Activated CD8-positive, alpha-beta memory T cell treated with anti-CD3 and anti-CD28 coated beads, Interleukin-2, amount 10 ng/mL, durations not matched to agents 7 days and 5 days (primary cell): Measurements from ENCODE around the gene UBE2I. TPM values are rescaled to one million over a fixed set of nuclear protein-coding genes. Genes with fewer than 3 reads are reported as not detected.

Experiments used
- ATAC-seq: fragments of 150-1000 bp; cut with Tn5 transposase; one replicate; pipeline ENCODE4 v1.10.0; 2021; ENCODE audit warnings: moderate library complexity
- CTCF ChIA-PET: fragments of 350-600 bp; sonication (Branson Sonifier 250); formaldehyde crosslinking; loops from one replicate; lab custom pipeline; 2021; ENCODE audit warnings: antibody characterized with exemption; lab: Charles Lee
- DNase-seq: peaks from one replicate; pipeline ENCODE4 v3.0.0-alpha.2; 2020
- H3K27ac Mint-ChIP-seq: one replicate; pipeline ENCODE4 v1.8.0; 2021; ENCODE audit warnings: mild to moderate bottlenecking, mixed read lengths
- H3K27me3 Mint-ChIP-seq: one replicate; pipeline ENCODE4 v1.8.0; 2021; ENCODE audit warnings: mixed read lengths
- H3K36me3 Mint-ChIP-seq: one replicate; pipeline ENCODE4 v1.8.0; 2021; ENCODE audit warnings: mild to moderate bottlenecking, mixed read lengths
- H3K4me1 Mint-ChIP-seq: one replicate; pipeline ENCODE4 v1.8.0; 2021; ENCODE audit warnings: mixed read lengths
- H3K4me3 Mint-ChIP-seq: one replicate; pipeline ENCODE4 v1.8.0; 2021; ENCODE audit warnings: mild to moderate bottlenecking, moderate library complexity, mixed read lengths
- H3K9me3 Mint-ChIP-seq: one replicate; pipeline ENCODE4 v1.8.0; 2022; ENCODE audit warnings: low read depth, mixed read lengths
- total RNA-seq, 2 experiments: library from RNA; stranded (reverse); gene quantifications; one replicate each; pipeline ENCODE4 v1.2.3, GENCODE V29; 2021

UBE2I gene
- total RNA-seq, 2 experiments from 2014 or later = 224 to 253 TPM

- no peaks in the 10 kb centered on the region for H3K9me3 Mint-ChIP-seq
- CTCF ChIA-PET = no interaction called here
- no peak for DNase-seq
Observed at GRCh38 chr16:1281517-1281916, 27.9 kb upstream of the UBE2I start.

GRCh38 chr16:1282324-1282973 lies 27.0 kb upstream of the UBE2I start:
- no peaks in the 10 kb centered on the region for H3K9me3 Mint-ChIP-seq
- ATAC-seq = no peak

More at GRCh38 chr16:1281517-1281916, 27.9 kb upstream of the UBE2I start:
- Mint-ChIP-seq H3K4me3 (no peak overlapping the region), H3K36me3 (no peaks in the 10 kb centered on the region), H3K27ac (no peak overlapping the region), H3K4me1 (no peaks in the 10 kb centered on the region), H3K27me3 (no peaks in the 10 kb centered on the region)
- ATAC-seq = no peak

DNA sequence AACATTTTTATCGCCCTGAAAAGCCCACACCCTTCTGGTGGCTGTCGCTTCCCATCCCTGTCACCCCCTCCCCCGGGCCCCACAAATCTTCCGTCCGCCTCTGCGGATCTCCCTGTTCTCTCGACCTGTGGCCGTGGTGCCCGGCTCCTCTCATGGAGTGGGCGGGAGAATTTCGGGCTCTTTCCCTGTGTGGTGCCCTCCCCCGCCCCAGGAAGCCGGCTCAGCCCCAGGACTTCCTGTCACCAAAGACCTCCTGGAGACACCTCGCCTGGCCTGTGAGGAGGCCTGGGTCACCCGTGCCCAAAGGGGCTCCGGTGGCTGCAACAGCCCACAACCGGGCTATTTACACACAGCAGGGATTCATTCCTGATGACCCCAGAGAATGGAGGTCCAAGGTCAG lies 26.1 kb upstream of the UBE2I start:
- Mint-ChIP-seq H3K36me3 (no peaks in the 10 kb centered on the region), H3K4me3 (no peak overlapping the region), H3K9me3 (no peaks in the 10 kb centered on the region), H3K4me1 (no peaks in the 10 kb centered on the region), H3K27me3 (peaks cover 8% of the 10 kb centered on the region), H3K27ac (no peak overlapping the region)
- CTCF ChIA-PET = no interaction called here
- no peak for DNase-seq
- ATAC-seq = no peak

More at GRCh38 chr16:1282324-1282973, 27.0 kb upstream of the UBE2I start:
- no peaks in the 10 kb centered on the region for H3K4me1 Mint-ChIP-seq
- no peak for DNase-seq
- CTCF ChIA-PET = no interaction called here
- H3K27me3 Mint-ChIP-seq = no peaks in the 10 kb centered on the region
- no peak overlapping the region for H3K27ac Mint-ChIP-seq
- H3K4me3 Mint-ChIP-seq = no peak overlapping the region
- H3K36me3 Mint-ChIP-seq = no peaks in the 10 kb centered on the region

DNA sequence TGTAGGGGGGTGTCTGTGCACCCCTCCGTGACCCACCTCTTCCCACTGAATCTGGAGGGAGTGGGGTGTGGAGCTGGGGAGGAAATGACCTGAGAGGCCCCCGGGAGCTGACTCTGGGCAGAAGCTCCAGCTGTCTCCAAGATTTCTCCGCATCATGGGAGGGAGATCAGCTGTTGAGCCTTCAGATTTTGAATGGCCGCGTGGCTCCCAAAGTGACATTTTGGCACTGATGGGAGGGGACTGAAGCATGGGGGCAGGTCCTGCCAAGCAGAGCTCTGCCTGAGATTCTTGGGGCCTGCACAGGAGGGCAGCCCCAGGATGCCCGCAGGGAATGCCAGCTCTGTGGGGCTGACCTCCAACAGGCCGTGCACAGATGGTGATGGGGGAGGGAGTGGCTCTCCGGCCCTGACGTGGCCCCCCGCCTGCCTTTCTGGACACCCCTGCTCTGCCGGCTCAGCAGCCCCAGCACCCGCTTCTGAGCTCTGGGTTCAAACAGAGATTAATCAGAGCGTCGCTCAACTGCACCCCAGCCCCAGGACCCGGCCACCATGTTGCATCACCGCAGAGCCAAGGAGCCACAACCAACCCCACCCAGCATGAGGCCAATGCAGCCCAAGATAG lies 25.3 kb upstream of the UBE2I start:
- Mint-ChIP-seq H3K4me1 (no peaks in the 10 kb centered on the region), H3K4me3 (no peak overlapping the region), H3K27me3 (peaks cover 14% of the 10 kb centered on the region), H3K27ac (no peak overlapping the region), H3K36me3 (no peaks in the 10 kb centered on the region), H3K9me3 (no peaks in the 10 kb centered on the region)
- DNase-seq (no peak), ATAC-seq (no peak)
- CTCF ChIA-PET = no interaction called here

- CTCF ChIA-PET = no interaction called here
- DNase-seq (no peak), ATAC-seq (no peak)
- Mint-ChIP-seq H3K36me3 (no peaks in the 10 kb centered on the region), H3K4me1 (no peaks in the 10 kb centered on the region), H3K27ac (no peak overlapping the region), H3K27me3 (peaks cover 30% of the 10 kb centered on the region), H3K4me3 (no peak overlapping the region), H3K9me3 (no peaks in the 10 kb centered on the region)
Observed at GRCh38 chr16:1285669-1286512, 23.5 kb upstream of the UBE2I start.

DNA sequence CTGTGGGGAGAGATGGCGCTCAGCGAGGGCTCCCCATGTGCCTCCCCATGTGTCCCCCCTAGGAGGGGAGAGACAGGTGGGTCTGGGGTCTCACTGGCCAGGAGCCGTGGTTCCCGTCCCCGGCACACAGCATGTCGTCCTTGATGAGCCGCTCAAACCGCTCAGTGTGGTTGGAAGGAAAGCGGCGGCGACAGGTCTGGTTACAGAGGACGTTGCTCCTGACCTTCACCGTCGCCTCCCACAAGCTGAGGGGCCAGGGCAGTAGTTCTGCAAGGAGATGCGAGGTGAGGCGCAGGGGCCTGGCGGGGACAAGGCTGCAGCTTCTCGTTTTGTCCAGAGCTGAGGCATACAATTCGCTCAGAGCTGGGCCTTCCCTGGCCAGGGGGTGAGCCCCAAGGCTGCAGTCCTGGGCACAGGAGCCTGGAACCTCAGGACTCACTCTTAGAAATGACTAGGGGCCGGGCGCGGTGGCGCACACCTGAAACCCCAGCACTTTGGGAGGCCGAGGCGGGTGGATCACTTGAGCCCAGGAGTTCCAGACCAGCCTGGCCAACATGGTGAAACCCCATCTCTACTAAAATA lies 22.8 kb upstream of the UBE2I start:
- Mint-ChIP-seq H3K27me3 (peaks cover 37% of the 10 kb centered on the region), H3K4me3 (no peak overlapping the region), H3K27ac (no peak overlapping the region), H3K36me3 (no peaks in the 10 kb centered on the region), H3K4me1 (no peaks in the 10 kb centered on the region), H3K9me3 (no peaks in the 10 kb centered on the region)
- CTCF ChIA-PET = no interaction called here
- no peak for ATAC-seq
- no peak for DNase-seq

GRCh38 chr16:1287982-1288670 lies 21.3 kb upstream of the UBE2I start:
- no peak for ATAC-seq
- CTCF ChIA-PET = interaction anchor here (1.0 kb wide), 1 partner anchor 13 kb away, joined by 3 read pairs; no protein-coding TSS in a partner anchor
- no peak overlapping the region for H3K27ac Mint-ChIP-seq
- H3K4me1 Mint-ChIP-seq = no peaks in the 10 kb centered on the region
- no peak overlapping the region for H3K4me3 Mint-ChIP-seq
- H3K27me3 Mint-ChIP-seq = peaks cover 42% of the 10 kb centered on the region
- no peak for DNase-seq
- H3K36me3 Mint-ChIP-seq = no peaks in the 10 kb centered on the region
- H3K9me3 Mint-ChIP-seq = no peaks in the 10 kb centered on the region

DNA sequence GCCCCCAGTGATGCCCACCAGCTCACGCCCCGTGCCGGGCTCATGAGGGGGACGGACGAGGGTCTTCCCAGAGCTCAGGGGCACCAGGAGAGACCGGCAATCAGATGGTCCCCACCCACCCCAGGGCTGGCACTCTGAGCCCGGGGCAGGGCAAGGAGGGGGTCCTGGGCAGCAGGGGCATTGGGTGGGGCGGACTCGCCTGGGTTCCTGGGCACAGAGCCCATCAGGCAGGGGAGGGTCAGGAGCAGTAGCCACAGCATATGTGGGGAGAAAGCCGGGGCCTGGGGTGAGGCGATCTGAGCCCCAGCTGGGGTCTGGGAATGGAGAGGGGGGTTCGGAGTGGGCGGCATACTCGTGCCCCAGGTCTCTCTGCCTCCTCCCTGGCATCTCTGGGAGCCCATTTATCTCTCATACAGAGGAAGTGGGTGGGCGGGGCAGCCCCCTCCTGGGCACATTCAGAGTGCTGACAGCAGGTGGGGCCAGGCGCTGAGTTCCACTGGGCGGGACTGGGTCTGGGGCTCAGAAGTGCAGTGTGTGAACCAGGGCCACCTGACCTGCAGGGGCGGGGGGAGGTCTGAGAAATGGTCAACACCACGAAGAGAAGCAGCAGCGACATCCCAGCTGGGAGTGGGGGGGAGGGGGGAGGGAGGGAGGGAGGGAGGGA lies 20.5 kb upstream of the UBE2I start:
- Mint-ChIP-seq H3K27ac (no peak overlapping the region), H3K4me1 (no peaks in the 10 kb centered on the region), H3K27me3 (peaks cover 50% of the 10 kb centered on the region), H3K4me3 (no peak overlapping the region), H3K9me3 (no peaks in the 10 kb centered on the region), H3K36me3 (no peaks in the 10 kb centered on the region)
- CTCF ChIA-PET = interaction anchor here (1.9 kb wide), 1 partner anchor 12 kb away, joined by 10 read pairs; no protein-coding TSS in a partner anchor
- DNase-seq (no peak), ATAC-seq (no peak)

DNA sequence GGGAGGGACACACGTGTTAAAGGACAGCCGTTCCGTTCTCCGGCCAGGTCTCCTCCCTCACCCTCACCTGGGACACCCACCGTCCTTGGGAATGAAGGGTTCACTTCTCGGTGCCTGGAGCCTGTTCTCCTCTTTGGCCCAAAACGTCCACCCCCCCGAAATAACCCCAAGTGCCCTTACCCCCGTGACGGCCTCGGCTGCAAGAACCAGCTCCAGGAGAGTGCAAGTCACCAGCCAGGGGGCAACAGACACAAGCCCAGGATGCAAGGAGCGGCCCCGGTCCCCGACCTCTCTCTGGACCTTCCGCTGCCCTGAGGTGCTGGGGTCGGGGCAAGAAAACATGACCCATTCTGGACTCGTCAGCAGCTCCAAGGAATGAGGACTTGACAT lies 20.0 kb upstream of the UBE2I start:
- H3K4me3 Mint-ChIP-seq = no peak overlapping the region
- no peak overlapping the region for H3K27ac Mint-ChIP-seq
- no peaks in the 10 kb centered on the region for H3K9me3 Mint-ChIP-seq
- no peaks in the 10 kb centered on the region for H3K36me3 Mint-ChIP-seq
- DNase-seq (no peak), ATAC-seq (no peak)
- H3K4me1 Mint-ChIP-seq = no peaks in the 10 kb centered on the region
- CTCF ChIA-PET = interaction anchor here (1.9 kb wide), 1 partner anchor 11 kb away, joined by 10 read pairs; no protein-coding TSS in a partner anchor
- H3K27me3 Mint-ChIP-seq = peaks cover 55% of the 10 kb centered on the region

DNA sequence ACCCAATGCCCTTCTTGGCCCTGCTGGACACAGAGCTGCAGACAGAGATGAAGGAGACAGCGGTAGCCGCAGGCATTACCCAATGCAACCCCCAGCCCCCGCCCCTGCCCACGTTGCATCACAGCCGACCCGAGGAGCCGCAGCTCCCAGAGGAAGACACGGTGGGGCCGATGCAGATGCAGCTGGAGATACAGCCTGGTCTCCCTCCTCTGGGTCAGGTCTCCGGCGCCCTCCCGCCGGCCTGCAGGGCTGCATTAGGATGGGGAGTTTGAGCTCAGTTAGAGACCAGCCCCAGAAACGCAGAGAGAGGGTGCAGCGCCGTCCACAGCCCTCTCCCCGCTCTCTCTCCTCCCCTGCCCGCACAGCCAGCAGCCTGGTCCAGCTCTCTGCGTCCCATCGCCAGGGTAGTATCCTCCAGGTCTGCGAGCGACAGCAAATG lies 19.4 kb upstream of the UBE2I start:
- H3K4me1 Mint-ChIP-seq = no peaks in the 10 kb centered on the region
- CTCF ChIA-PET = interaction anchor here (1.9 kb wide), 1 partner anchor 11 kb away, joined by 10 read pairs; no protein-coding TSS in a partner anchor
- peaks cover 55% of the 10 kb centered on the region for H3K27me3 Mint-ChIP-seq
- DNase-seq (no peak), ATAC-seq (no peak)
- no peak overlapping the region for H3K27ac Mint-ChIP-seq
- H3K4me3 Mint-ChIP-seq = no peak overlapping the region
- no peaks in the 10 kb centered on the region for H3K9me3 Mint-ChIP-seq
- H3K36me3 Mint-ChIP-seq = no peaks in the 10 kb centered on the region

DNA sequence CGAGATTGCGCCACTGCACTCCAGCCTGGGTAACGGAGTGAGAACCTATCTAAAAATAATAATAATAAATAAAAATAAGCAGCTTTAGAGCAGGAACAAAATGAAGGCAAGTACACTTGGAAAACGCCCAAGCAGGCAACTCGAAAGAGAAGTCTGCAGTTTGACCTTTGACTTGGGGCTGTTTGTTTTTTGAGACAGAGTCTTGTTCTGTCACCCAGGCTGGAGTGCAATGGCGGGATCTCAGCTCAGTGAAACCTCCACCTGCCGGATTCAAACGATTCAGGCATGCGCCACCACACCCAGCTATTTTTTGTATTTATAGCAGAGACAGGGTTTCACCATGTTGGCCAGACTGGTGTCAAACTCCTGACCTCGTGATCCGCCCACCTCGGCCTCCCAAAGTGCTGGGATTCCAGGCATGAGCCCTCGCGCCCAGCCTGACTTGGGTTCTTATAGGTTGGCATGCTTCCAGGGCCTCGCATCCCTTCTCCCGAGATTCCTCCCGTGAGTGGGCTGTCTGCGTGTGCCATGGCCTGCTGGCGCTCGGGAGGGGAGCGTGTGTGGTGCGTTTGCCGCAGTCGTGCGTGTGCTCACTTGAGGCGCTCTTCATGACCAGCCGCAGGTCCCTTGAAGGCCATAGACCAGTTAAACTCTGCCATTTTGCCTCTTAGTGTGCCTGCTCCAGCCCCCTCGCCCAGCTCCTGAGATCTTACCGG lies 18.4 kb upstream of the UBE2I start:
- Mint-ChIP-seq H3K36me3 (no peaks in the 10 kb centered on the region), H3K27ac (no peak overlapping the region), H3K4me3 (no peak overlapping the region), H3K4me1 (no peaks in the 10 kb centered on the region), H3K9me3 (no peaks in the 10 kb centered on the region), H3K27me3 (peaks cover 58% of the 10 kb centered on the region)
- DNase-seq (no peak), ATAC-seq (no peak)
- CTCF ChIA-PET = interaction anchor here (1.9 kb wide), 1 partner anchor 10 kb away, joined by 10 read pairs; no protein-coding TSS in a partner anchor

DNA sequence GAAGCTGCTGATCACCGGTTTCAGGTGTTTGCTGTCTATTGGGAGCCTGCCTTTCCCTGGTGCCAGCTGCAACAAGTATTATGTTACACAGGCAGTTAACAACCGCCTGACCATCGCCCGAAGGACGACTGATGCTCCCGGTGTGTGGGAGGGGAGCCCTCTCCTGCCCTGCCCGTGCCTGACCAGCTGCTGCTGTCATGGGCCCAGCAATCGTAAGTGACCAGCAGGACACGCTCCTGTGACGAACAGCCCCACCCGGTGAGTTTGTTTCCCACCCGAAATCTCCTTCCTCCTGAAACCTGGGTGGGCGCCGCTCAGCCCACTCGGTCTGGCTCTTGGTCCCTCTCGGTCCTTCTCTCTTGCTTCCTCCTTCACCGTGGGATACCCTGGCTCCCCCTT lies 17.9 kb upstream of the UBE2I start:
- no peaks in the 10 kb centered on the region for H3K36me3 Mint-ChIP-seq
- no peaks in the 10 kb centered on the region for H3K4me1 Mint-ChIP-seq
- peaks cover 58% of the 10 kb centered on the region for H3K27me3 Mint-ChIP-seq
- ATAC-seq (no peak), DNase-seq (no peak)
- CTCF ChIA-PET = no interaction called here
- no peak overlapping the region for H3K27ac Mint-ChIP-seq
- H3K9me3 Mint-ChIP-seq = no peaks in the 10 kb centered on the region
- no peak overlapping the region for H3K4me3 Mint-ChIP-seq
